ENCODE measurements around the gene ETFB.

The ETFB gene

GRCh38 chr19:51323481-51324166 is 42.6 kb downstream of the ETFB start:
- Histone ChIP-seq H3K4me1 (ENCODE audit: control insufficient read depth, insufficient read depth, low read length) (no peaks in the 10 kb centered on the region; the same call in 1 of the 2 replicates), H3K9me3 (ENCODE audit: control insufficient read depth, insufficient read depth, low read depth, low read length) (no peaks in the 10 kb centered on the region), H3K4me3 (ENCODE audit: low read depth, low read length) (no peak overlapping the region), H3K27ac (ENCODE audit: extremely low read depth, low read depth, low read length) (no peak overlapping the region), H3K36me3 (ENCODE audit: control insufficient read depth in 2 of 2, insufficient read depth in 1 of 2, low read length in 2 of 2) (no peaks in the 10 kb centered on the region)
- TF ChIP-seq SALL2 (tag by site-specific recombination; IDR thresholded peaks at IDR 0.05; ENCODE audit: borderline replicate concordance) = no peak
- TF ChIP-seq ZNF2 (tag by site-specific recombination; IDR thresholded peaks at IDR 0.05) = no peak
- no peak for TF ChIP-seq REST (tag by site-specific recombination; IDR thresholded peaks at IDR 0.05)
- no peak for TF ChIP-seq ZBTB48 (tag by site-specific recombination; IDR thresholded peaks at IDR 0.05)
- no peak for TF ChIP-seq ZNF777 (tag by site-specific recombination; IDR thresholded peaks at IDR 0.05; ENCODE audit: borderline replicate concordance)
- TF ChIP-seq, protein P1, sequence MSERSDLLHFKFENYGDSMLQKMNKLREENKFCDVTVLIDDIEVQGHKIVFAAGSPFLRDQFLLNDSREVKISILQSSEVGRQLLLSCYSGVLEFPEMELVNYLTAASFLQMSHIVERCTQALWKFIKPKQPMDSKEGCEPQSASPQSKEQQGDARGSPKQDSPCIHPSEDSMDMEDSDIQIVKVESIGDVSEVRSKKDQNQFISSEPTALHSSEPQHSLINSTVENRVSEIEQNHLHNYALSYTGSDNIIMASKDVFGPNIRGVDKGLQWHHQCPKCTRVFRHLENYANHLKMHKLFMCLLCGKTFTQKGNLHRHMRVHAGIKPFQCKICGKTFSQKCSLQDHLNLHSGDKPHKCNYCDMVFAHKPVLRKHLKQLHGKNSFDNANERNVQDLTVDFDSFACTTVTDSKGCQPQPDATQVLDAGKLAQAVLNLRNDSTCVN (tag by site-specific recombination; optimal IDR thresholded peaks at IDR 0.05) = no peak
- TF ChIP-seq EGR2 (tag by site-specific recombination; IDR thresholded peaks at IDR 0.05; ENCODE audit: low read depth) = peak; percentile 72
- peak; percentile 62 for TF ChIP-seq ZFHX2 (tag by site-specific recombination; conservative IDR thresholded peaks at IDR 0.05)
- no peak for TF ChIP-seq KLF7 (tag by site-specific recombination; IDR thresholded peaks at IDR 0.05; ENCODE audit: borderline replicate concordance)
- TF ChIP-seq ZNF558 (tag by site-specific recombination; IDR thresholded peaks at IDR 0.05) = no peak
- no peak for TF ChIP-seq ZNF514 (tag by site-specific recombination; IDR thresholded peaks at IDR 0.05)
- no peak for TF ChIP-seq ZNF148 (tag by site-specific recombination; IDR thresholded peaks at IDR 0.05; ENCODE audit: borderline replicate concordance)
- no peak for TF ChIP-seq ZNF660 (tag by site-specific recombination; IDR thresholded peaks at IDR 0.05)
- TF ChIP-seq ZNF248 (tag by site-specific recombination; IDR thresholded peaks at IDR 0.05) = no peak
- no peak for TF ChIP-seq ZNF488 (tag by site-specific recombination; IDR thresholded peaks at IDR 0.05)
- no peak for TF ChIP-seq ZNF155 (tag by site-specific recombination; IDR thresholded peaks at IDR 0.05)
- no peak for TF ChIP-seq PRDM10 (tag by site-specific recombination; IDR thresholded peaks at IDR 0.05)
- TF ChIP-seq KLF1 (tag by site-specific recombination; IDR thresholded peaks at IDR 0.05) = no peak
- ChIA-PET POLR2A (no interaction called here), CTCF (interaction anchor here (0.6 to 1.2 kb wide), 3 partner anchors 67 to 153 kb away, joined by 3 to 4 read pairs (median 4); partner anchors contain the start of gene C19orf84)

Measured in HEK293 (cell line).